GM21360 (cell line): ENCODE data around the gene MYL11.

ENCODE experiments used
- ATAC-seq: cut with Tn5 transposase; IDR thresholded peaks from one replicate; pipeline ENCODE4 v1.9.1; 2021; ENCODE audit warnings: mild to moderate bottlenecking, moderate library complexity; ENCODE audit not compliant: unreplicated experiment

Gene MYL11

DNA sequence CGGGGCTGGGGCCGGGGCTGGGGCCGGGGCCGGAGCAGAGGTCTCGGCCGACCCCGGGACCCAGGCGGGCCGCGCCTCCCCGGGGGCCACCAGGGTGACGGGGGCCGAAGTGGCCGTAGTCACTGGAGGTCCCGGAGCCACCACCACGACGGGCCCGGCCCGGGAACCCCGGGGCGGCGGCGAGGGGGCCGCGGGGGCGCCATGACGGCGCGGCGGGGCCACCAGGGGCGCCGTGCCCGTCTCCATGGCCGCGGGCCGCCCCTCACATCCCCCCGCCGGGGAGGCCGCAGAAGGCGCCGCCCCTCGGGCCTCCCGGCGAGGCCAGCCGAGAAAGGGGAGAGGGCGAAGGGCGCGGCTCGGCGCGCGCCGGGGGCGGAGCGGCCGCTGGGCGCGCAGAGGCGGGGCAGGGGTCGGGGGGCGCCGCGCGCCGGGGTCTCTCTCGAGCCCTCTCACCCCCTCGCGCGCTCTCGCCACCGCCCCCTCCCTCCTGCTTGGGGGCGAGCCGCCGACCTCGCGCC is 4.6 kb upstream of the MYL11 start:
- ATAC-seq, result peak; percentile 9

DNA sequence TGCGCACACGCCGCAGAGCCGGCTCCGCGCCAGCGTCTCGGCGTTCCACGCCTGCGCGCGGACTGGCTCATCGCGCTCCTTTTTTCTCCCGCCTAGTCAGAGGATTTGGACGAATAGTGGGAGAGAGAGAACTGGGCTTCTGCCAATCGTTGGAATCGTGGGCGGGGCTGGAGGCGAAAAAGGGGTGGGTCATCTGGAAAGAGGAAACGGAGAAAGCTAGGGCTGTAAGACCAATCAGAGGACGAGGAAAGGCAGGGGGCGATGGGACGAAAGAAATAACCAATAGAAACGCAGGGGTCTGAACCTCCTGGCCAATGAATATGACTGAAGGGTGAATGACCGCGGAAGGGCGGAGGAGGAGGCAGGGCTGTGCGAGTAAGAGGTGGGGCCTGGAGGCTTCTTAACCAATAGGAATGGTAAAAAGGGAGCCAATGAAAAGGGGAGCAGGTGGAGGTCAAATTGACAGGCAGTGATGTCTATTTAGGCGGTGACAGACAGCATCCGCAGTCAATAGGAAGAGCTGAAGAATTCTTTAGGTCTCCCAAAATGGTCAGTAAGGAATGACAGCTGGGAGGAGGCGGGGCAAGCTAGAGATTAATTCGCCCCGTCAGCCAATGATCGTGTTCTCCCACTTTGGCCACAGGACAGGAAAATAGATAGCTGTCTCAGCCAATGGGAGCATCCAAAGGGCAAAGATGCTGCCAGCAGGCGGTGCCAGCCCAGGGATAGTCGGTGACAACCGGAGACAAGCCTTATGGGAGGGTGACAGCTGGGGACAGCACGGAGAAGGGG is 4.0 kb upstream of the MYL11 start, which contains the start of gene TBC1D10B:
TSS of gene TBC1D10B (minus strand) at position 39 of the 792 bp plus-strand sequence. CDS start 311 bp downstream, outside the sequence.
- ATAC-seq, result peak; percentile 68

GRCh38 chr16:30371248-30371816 is 3.3 kb upstream of the MYL11 start:
- no peak for ATAC-seq

DNA sequence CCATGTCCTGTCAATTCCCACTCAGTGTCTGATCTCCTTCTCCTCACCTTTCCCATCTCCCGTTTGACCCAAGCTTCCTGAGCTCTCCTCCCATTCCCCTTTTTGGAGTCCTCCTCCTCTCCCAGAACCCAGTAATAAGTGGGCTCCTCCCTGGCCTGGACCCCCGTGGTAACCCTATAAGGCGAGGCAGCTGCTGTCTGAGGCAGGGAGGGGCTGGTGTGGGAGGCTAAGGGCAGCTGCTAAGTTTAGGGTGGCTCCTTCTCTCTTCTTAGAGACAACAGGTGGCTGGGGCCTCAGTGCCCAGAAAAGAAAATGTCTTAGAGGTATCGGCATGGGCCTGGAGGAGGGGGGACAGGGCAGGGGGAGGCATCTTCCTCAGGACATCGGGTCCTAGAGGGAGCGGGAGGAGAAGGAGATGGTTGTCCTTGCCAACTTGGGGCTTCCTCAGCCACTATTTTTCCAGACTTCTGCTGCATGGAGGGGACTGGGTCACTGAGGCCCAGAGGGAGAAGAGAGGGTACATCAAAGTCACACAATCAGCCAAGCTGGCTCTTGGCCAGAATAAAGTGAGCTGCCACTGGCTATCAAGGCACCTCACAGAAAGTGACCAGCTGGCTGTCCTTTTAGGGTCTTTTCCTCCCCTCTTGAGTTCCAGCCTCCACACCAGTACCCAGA is 2.4 kb upstream of the MYL11 start:
- no peak for ATAC-seq

DNA sequence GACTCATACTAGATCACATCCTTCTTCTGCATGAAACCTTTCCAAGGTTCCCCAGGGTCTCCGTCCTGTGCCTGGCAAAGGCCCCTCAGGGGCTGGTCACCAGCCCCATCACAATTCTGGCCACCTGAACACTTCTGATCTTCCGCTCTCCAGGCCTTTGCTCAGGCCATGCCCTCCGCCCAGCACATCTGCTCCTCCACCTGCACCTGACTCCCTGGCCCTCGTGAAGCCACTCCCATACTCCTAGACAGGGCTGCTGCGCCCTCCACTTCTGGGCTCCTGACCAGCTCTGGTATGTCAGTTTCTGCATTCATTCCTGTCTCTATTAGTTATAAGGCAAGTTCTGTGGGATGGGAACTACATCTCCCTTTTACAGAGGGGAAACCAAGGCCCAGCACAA is 1.9 kb upstream of the MYL11 start:
- no peak for ATAC-seq

- ATAC-seq, result no peak
These were observed 1.3 kb downstream of the MYL11 start for GRCh38 chr16:30375864-30376263.

GRCh38 chr16:30376461-30376902 is 1.9 kb downstream of the MYL11 start:
- no peak for ATAC-seq

- ATAC-seq, result no peak
These were observed 2.6 kb downstream of the MYL11 start for GRCh38 chr16:30377050-30377811.

DNA sequence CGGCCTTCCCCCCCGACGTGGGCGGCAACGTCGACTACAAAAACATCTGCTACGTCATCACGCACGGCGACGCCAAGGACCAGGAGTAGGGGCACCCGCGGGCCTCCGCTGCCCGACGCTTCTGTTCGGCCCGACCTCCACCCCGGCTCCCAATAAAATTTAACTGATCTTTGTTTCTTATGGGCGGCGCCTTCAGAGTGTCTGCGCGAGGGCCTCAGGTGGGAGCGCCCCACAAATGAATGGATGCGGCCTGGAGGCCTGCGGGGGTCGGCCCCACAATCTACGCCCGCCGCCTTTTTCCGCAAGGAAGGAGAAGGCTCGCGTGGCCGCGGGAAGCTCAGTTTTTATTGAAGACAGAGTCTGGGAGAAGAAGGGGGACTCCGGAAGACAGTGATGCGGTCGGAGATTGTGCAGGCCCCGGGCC is 3.2 kb downstream of the MYL11 start:
- peak; percentile 24 for ATAC-seq

GRCh38 chr16:30378236-30379157 is 3.9 kb downstream of the MYL11 start:
- ATAC-seq, result peak; percentile 77

DNA sequence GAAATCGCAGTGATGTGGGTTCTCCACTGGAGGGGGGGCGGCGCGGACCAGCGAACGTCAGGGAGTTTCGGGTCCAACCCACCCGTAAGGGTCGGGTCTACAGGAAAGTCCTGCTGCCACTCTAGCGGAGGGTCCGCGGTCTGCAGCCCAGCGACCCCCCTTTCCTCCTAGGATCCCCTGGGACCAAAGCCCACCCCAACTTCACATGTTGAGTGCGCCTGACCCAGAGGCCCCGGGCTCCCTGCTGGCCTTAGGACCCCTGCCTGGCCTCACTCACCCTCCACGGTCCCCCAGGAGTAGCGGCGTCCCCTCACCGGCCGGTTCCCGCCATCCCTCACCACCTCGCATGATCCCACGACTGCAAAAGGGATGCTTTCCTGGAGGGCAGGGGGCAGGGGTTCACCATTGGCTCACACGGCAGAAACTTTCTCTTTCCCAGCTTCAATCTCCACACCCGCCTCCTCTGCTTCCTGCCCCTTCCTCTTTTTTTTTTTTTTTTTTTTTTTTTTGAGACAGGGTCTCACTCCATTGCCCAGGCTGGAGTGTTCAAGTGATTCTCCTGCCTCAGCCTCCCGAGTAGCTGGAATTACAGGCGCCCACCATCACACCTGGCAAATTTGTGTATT is 4.7 kb downstream of the MYL11 start:
- ATAC-seq, result no peak

DNA sequence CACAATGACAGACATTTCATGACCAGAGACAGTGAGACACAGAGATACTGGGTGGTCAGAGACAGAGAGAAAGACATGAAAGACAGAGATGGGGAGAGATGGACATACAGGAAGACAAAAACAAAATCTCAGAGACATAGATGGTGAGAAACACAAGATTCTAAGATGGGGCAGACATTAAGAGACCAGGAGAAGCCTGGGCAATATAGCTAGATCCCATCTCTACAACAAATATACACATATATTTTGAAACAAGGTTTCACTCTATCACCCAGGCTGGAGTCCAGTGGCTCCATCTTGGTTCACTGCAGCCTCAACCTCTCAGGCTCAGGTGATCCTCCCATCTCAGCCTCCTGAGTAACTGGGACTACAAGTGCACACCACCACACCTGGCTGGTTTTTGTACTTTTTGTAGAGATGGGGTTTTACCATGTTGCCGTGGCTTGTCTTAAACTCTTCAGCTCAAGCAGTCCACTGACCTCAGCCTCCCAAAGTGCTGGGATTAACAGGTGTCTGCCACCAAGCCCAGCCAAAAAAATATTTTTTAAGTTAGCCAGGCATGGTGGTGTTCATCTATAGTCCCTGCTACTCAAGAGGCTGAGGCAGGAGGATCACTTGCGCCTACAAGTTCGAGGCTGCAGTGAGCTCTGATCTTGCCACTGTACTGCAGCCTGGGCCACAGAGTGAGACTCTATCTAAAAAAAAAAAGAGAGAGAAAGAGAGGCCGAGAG is 5.6 kb downstream of the MYL11 start:
- no peak for ATAC-seq

- no peak for ATAC-seq
These were observed 6.2 kb downstream of the MYL11 start for GRCh38 chr16:30380803-30381208.

- ATAC-seq, result no peak
These were observed 6.9 kb downstream of the MYL11 start for GRCh38 chr16:30381291-30382041.

DNA sequence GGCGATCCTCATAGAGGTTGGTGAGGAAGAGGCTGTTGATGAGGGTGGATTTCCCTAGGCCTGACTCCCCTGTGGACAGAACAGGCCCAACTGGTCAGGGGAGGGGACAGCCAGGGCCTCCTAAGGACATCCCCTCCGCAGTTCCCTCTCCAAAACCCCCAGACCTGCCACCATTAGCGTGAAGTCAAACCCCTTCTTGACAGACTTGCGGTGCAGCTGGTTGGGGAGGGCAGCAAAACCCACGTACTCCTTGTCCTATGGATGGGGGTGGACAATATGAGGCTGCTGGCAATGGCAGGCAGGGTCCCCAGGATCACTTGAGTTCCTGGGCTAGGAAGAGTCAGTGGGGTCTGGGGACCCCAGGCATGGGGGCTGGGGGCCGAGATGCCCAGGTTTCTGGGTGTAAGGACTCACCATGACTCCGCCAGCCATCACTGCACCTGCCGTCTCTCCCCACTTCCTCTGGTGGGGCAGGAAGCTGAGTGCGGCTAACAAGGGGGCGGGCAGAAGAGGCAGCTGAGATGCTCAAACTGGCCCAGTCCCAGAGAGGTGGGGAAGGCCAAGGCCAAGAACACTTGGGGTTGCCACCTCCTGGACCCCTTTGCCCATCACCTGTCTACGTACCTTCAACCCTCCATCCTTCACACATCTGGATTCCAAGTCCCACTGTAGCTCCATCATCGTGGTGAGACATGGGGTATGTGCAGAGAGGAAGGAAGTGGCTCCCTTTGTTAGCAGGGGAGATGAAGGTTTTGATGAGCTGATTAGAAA is 7.7 kb downstream of the MYL11 start, which contains the start of gene SEPTIN1:
TSS of gene SEPTIN1 (minus strand) at position 451 of the 771 bp plus-strand sequence. CDS start at position 432, 19 bp downstream.
- no peak for ATAC-seq

DNA sequence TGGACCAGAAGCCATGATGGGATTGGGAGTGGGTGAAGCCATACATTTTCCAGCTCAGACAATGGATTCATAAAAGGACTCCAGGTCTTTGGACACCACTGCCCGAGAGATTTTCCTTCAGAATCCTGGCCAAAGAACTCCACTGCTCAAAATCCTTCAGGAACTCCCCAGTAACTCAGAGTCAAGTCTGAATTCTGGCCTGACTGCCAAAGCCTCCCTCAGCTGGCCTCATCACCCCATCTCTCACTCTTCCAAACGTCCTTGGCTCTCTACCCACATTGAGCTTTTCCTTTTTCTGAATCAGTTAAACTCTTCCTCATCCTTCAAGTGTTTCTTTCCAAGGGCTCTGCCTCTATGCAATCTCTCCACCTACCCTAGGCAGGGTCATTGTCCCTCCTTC is 8.9 kb downstream of the MYL11 start:
- no peak for ATAC-seq

- no peak for ATAC-seq
These were observed 20.1 kb downstream of the MYL11 start for GRCh38 chr16:30394592-30395154.
